ENCODE data around the gene CACNG4.

Gene CACNG4

GRCh38 chr17:66944351-66945146 lies 20.0 kb upstream of the CACNG4 start:
- no peak for DNase-seq (ENCODE audit: low spot score)

GRCh38 chr17:66945147-66945835 lies 19.2 kb upstream of the CACNG4 start:
- DNase-seq (ENCODE audit: low spot score) = no peak

- DNase-seq (ENCODE audit: low spot score) = no peak
Observed at GRCh38 chr17:66946251-66946650, 18.3 kb upstream of the CACNG4 start.

GRCh38 chr17:66947311-66947710 lies 17.2 kb upstream of the CACNG4 start:
- DNase-seq (ENCODE audit: low spot score) = no peak

GRCh38 chr17:66948061-66948750 lies 16.3 kb upstream of the CACNG4 start:
- no peak for DNase-seq (ENCODE audit: low spot score)

GRCh38 chr17:66949501-66949900 lies 15.0 kb upstream of the CACNG4 start:
- no peak for DNase-seq (ENCODE audit: low spot score)

- no peak for DNase-seq (ENCODE audit: low spot score)
Observed at GRCh38 chr17:66950325-66950724, 14.2 kb upstream of the CACNG4 start.

- DNase-seq (ENCODE audit: low spot score) = no peak
Observed at GRCh38 chr17:66950886-66951604, 13.5 kb upstream of the CACNG4 start.

GRCh38 chr17:66951605-66951953 lies 12.9 kb upstream of the CACNG4 start:
- no peak for DNase-seq (ENCODE audit: low spot score)

GRCh38 chr17:66952031-66952524 lies 12.4 kb upstream of the CACNG4 start:
- peak; percentile 97 for DNase-seq (ENCODE audit: low spot score)

GRCh38 chr17:66952681-66953629 lies 11.6 kb upstream of the CACNG4 start:
- no peak for DNase-seq (ENCODE audit: low spot score)

GRCh38 chr17:66953630-66954020 lies 10.9 kb upstream of the CACNG4 start:
- DNase-seq (ENCODE audit: low spot score) = no peak

GRCh38 chr17:66954632-66955031 lies 9.9 kb upstream of the CACNG4 start:
- DNase-seq (ENCODE audit: low spot score) = no peak

GRCh38 chr17:66955821-66956220 lies 8.7 kb upstream of the CACNG4 start:
- no peak for DNase-seq (ENCODE audit: low spot score)

- DNase-seq (ENCODE audit: low spot score) = no peak
Observed at GRCh38 chr17:66956941-66957340, 7.6 kb upstream of the CACNG4 start.

- DNase-seq (ENCODE audit: low spot score) = no peak
Observed at GRCh38 chr17:66957343-66957742, 7.2 kb upstream of the CACNG4 start.

GRCh38 chr17:66957951-66958579 lies 6.4 kb upstream of the CACNG4 start:
- DNase-seq (ENCODE audit: low spot score) = no peak

GRCh38 chr17:66959641-66960375 lies 4.7 kb upstream of the CACNG4 start:
- DNase-seq (ENCODE audit: low spot score) = no peak

GRCh38 chr17:66960613-66961012 lies 3.9 kb upstream of the CACNG4 start:
- no peak for DNase-seq (ENCODE audit: low spot score)

- DNase-seq (ENCODE audit: low spot score) = no peak
Observed at GRCh38 chr17:66963521-66963908, 992 bp upstream of the CACNG4 start.

Measured in SW480 (cell line).